GM23338 (cell line): ENCODE results near the gene SPINDOC. TPM values are rescaled to one million over a fixed set of nuclear protein-coding genes. Genes with fewer than 3 reads are reported as not detected.

Experiments used
- ATAC-seq: fragments of 200-7000 bp; cut with Tn5 transposase; 3 replicates; pipeline ENCODE4 v1.9.1; 2020
- DNase-seq: peaks from one replicate; pipeline ENCODE4 v3.0.0-alpha.2; 2015; ENCODE audit warnings: low spot score
- H2AFZ ChIP-seq: fragments of 200-600 bp; sonication (generic); 2 replicates; pipeline ENCODE4 v1.8.0; 2016; ENCODE audit warnings: antibody characterized with exemption, mild to moderate bottlenecking, moderate library complexity
- H3F3A ChIP-seq: fragments of 200-600 bp; sonication (generic); replicated peaks from 2 replicates; pipeline ENCODE4 v1.8.0; 2017; ENCODE audit warnings: antibody characterized with exemption, mixed run types, low read depth
- H3K27ac ChIP-seq: fragments of 200-600 bp; sonication (generic); 2 replicates; pipeline ENCODE4 v1.6.1; 2016; ENCODE audit warnings: low read depth
- H3K27me3 ChIP-seq: fragments of 200-600 bp; sonication (generic); 2 replicates; pipeline ENCODE4 v1.8.0; 2016; ENCODE audit warnings: mild to moderate bottlenecking, mixed run types, moderate library complexity; ENCODE audit not compliant: insufficient read depth
- H3K36me3 ChIP-seq: fragments of 200-600 bp; sonication (generic); 2 replicates; pipeline ENCODE4 v1.8.0; 2016; ENCODE audit warnings: mild to moderate bottlenecking; ENCODE audit not compliant: insufficient read depth
- H3K4me1 ChIP-seq: fragments of 200-600 bp; sonication (generic); 2 replicates; pipeline ENCODE4 v1.8.0; 2016; ENCODE audit warnings: mild to moderate bottlenecking, moderate library complexity; ENCODE audit not compliant: insufficient read depth
- H3K4me2 ChIP-seq: fragments of 200-600 bp; sonication (generic); 2 replicates; pipeline ENCODE4 v1.7.1; 2017; ENCODE audit warnings: mixed run types
- H3K4me3 ChIP-seq: fragments of 200-600 bp; sonication (generic); 2 replicates; pipeline ENCODE4 v1.6.1; 2016; ENCODE audit warnings: mixed run types
- H3K79me2 ChIP-seq: fragments of 200-600 bp; sonication (generic); replicated peaks from 2 replicates; pipeline ENCODE4 v1.8.0; 2017; ENCODE audit warnings: mild to moderate bottlenecking; ENCODE audit not compliant: insufficient read depth
- H3K9me2 ChIP-seq: fragments of 200-600 bp; sonication (generic); 2 replicates; pipeline ENCODE4 v1.8.0; 2017; ENCODE audit not compliant: insufficient read depth
- H4K20me1 ChIP-seq: fragments of 200-600 bp; sonication (generic); replicated peaks from 2 replicates; pipeline ENCODE4 v1.8.0; 2017; ENCODE audit warnings: mild to moderate bottlenecking; ENCODE audit not compliant: insufficient read depth
- H3K27ac Mint-ChIP-seq: 2 replicates; pipeline ENCODE4 v1.8.0; 2020; ENCODE audit warnings: inconsistent platforms, mild to moderate bottlenecking, moderate library complexity, mixed read lengths
- H3K27me3 Mint-ChIP-seq: 3 replicates; pipeline ENCODE4 v1.8.0; 2022; ENCODE audit warnings: low read depth, mild to moderate bottlenecking, moderate library complexity, mixed read lengths, inconsistent platforms; ENCODE audit not compliant: insufficient read depth, poor library complexity
- H3K36me3 Mint-ChIP-seq: 3 replicates; pipeline ENCODE4 v1.8.0; 2021; ENCODE audit warnings: low read depth, mild to moderate bottlenecking, inconsistent platforms, moderate library complexity, mixed read lengths
- H3K4me1 Mint-ChIP-seq: 3 replicates; pipeline ENCODE4 v1.8.0; 2020; ENCODE audit warnings: mild to moderate bottlenecking, inconsistent platforms, mixed read lengths
- H3K4me3 Mint-ChIP-seq: 3 replicates; pipeline ENCODE4 v1.8.0; 2021; ENCODE audit warnings: moderate library complexity, mild to moderate bottlenecking, inconsistent platforms, mixed read lengths
- H3K9me3 Mint-ChIP-seq: 3 replicates; pipeline ENCODE4 v1.8.0; 2020; ENCODE audit warnings: moderate library complexity, mild to moderate bottlenecking, inconsistent platforms, mixed read lengths
- CREB1 ChIP-seq: fragments of 250-450 bp; sonication (Bioruptor Pico); IDR thresholded peaks from 2 replicates; pipeline ENCODE4 v1.5.0; 2020; ENCODE audit warnings: low read depth, mild to moderate bottlenecking, moderate library complexity
- EZH2 ChIP-seq: fragments of 200-600 bp; sonication (generic); IDR thresholded peaks from one replicate; pipeline ENCODE4 v1.8.0; 2017; ENCODE audit warnings: antibody characterized with exemption, mild to moderate bottlenecking, low read depth; ENCODE audit not compliant: unreplicated experiment
- EZH2phosphoT487 ChIP-seq: fragments of 200-600 bp; sonication (generic); IDR thresholded peaks from one replicate; pipeline ENCODE4 v1.8.1; 2018; ENCODE audit warnings: antibody characterized with exemption; ENCODE audit not compliant: unreplicated experiment
- JUNB ChIP-seq: IDR thresholded peaks from one replicate; pipeline ENCODE4 v1.6.1; 2016; ENCODE audit warnings: antibody characterized with exemption; ENCODE audit not compliant: unreplicated experiment
- NANOG ChIP-seq: IDR thresholded peaks from 2 replicates; pipeline ENCODE4 v1.6.1; 2016; ENCODE audit warnings: antibody characterized with exemption, borderline replicate concordance
- POLR2AphosphoS5 ChIP-seq: IDR thresholded peaks from 2 replicates; pipeline ENCODE4 v1.6.1; 2016; ENCODE audit warnings: antibody characterized with exemption, low read depth
- REST ChIP-seq: IDR thresholded peaks from one replicate; pipeline ENCODE4 v1.6.1; 2018; ENCODE audit warnings: antibody characterized with exemption; ENCODE audit not compliant: unreplicated experiment
- ZNF114 ChIP-seq: fragments of 250-450 bp; sonication (Bioruptor Pico); IDR thresholded peaks from 2 replicates; pipeline ENCODE4 v1.5.0; 2020; ENCODE audit warnings: mild to moderate bottlenecking, moderate library complexity
- ZNF331 ChIP-seq: fragments of 250-450 bp; sonication (Bioruptor Pico); IDR thresholded peaks from 2 replicates; pipeline ENCODE4 v1.5.0; 2020; ENCODE audit warnings: low read depth, mild to moderate bottlenecking, moderate library complexity
- ZNF462 ChIP-seq: fragments of 250-450 bp; sonication (Bioruptor Pico); IDR thresholded peaks from 2 replicates; pipeline ENCODE4 v1.5.0; 2020; ENCODE audit warnings: mild to moderate bottlenecking, moderate library complexity
- polyA plus RNA-seq: library from polyadenylated mRNA; unstranded; fragments of >200 nt; fragmentation: Nextera tagmentation; extraction: Ambion mirVana; gene quantifications from 2 replicates; pipeline ENCODE4 v1.2.1, GENCODE V29; 2016
- total RNA-seq: library from RNA; depleted of rRNA; stranded (reverse); fragments of >200 nt; shearing (Covaris generic); gene quantifications from 2 replicates; pipeline ENCODE4 v1.2.3, GENCODE V29; 2014
- TF ChIP-seq, protein P1 (sequence below): IDR thresholded peaks from 2 replicates; pipeline ENCODE4 v1.6.1; 2016; ENCODE audit warnings: antibody characterized with exemption

Gene SPINDOC
- total and polyA plus RNA-seq, 2 experiments from 2014 or later = 9.4 to 84.7 TPM

GRCh38 chr11:63872800-63873197 lies 59.5 kb downstream of the SPINDOC start (continued):
- TF ChIP-seq ZNF462 (CRISPR knock-in tag) = no peak
- TF ChIP-seq, protein P1, sequence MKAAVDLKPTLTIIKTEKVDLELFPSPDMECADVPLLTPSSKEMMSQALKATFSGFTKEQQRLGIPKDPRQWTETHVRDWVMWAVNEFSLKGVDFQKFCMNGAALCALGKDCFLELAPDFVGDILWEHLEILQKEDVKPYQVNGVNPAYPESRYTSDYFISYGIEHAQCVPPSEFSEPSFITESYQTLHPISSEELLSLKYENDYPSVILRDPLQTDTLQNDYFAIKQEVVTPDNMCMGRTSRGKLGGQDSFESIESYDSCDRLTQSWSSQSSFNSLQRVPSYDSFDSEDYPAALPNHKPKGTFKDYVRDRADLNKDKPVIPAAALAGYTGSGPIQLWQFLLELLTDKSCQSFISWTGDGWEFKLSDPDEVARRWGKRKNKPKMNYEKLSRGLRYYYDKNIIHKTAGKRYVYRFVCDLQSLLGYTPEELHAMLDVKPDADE = no peak
- no peak for TF ChIP-seq EZH2phosphoT487

- H3K4me1 ChIP-seq = peaks cover 18% of the 10 kb centered on the region
- H3K4me3 Mint-ChIP-seq = no peak overlapping the region
- no peak overlapping the region for H3K4me2 ChIP-seq
- no peak for DNase-seq
- no peaks in the 10 kb centered on the region for H3K27me3 ChIP-seq
- H2AFZ ChIP-seq = no peak overlapping the region
- no peak overlapping the region for H3K4me3 ChIP-seq
- H3K27me3 Mint-ChIP-seq = peaks cover 8% of the 10 kb centered on the region
- peaks cover 4% of the 10 kb centered on the region; the same call in 1 of the 2 replicates for H3K36me3 ChIP-seq
- H3K27ac ChIP-seq = no peak overlapping the region
- H3K9me2 ChIP-seq = no peaks in the 10 kb centered on the region
- H4K20me1 ChIP-seq = peaks cover 48% of the 10 kb centered on the region
- peaks cover 56% of the 10 kb centered on the region for H3K4me1 Mint-ChIP-seq
- H3K36me3 Mint-ChIP-seq = no peaks in the 10 kb centered on the region
- no peak for ATAC-seq
- H3K79me2 ChIP-seq = peaks cover 90% of the 10 kb centered on the region
- TF ChIP-seq REST (no peak), ZNF331 (CRISPR knock-in tag) (no peak), POLR2AphosphoS5 (no peak), CREB1 (no peak), NANOG (no peak), ZNF114 (CRISPR knock-in tag) (no peak), EZH2 (no peak), JUNB (no peak)
- TF ChIP-seq, protein P1 = no peak
- no peak overlapping the region; the same call in 1 of the 2 replicates for H3K27ac Mint-ChIP-seq
- no peaks in the 10 kb centered on the region for H3K9me3 Mint-ChIP-seq
- H3F3A ChIP-seq = peaks cover 9% of the 10 kb centered on the region; the same call in 1 of the 2 replicates
These were observed 60.1 kb downstream of the SPINDOC start for GRCh38 chr11:63873311-63873710.
